ENCODE data around the gene PTBP3.
A peak's percentile ranks its signal among the peaks of the same experiment; 100 is the strongest.

The PTBP3 gene

DNA sequence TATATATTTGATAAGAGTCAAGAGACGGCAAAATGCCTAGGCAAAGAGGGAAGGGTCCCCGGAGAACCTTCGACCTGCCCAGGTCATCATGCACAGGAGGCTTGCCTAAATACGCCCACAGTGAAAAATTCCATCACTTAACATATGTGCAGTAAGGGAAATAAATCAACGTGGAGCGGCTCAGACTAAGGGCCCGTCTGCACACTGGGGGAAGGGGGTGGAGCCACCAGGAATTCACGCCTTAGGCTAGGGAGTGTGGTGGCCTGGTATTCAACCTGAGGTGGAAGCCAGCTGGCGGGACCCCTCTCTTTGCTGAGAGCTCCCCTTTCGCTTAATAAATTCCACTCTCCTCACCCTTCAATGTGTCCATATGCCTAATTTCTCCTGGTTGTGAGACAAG lies 8.3 kb downstream of the PTBP3 start:
- Mint-ChIP-seq H3K27ac (peak overlapping the region; percentile 65), H3K36me3 (peaks cover 26% of the 10 kb centered on the region), H3K4me1 (peaks cover 27% of the 10 kb centered on the region), H3K4me3 (no peak overlapping the region), H3K27me3 (no peaks in the 10 kb centered on the region), H3K9me3 (peaks cover 8% of the 10 kb centered on the region)
- DNase-seq (ENCODE audit: low spot score in 2 of 2) (no peak), ATAC-seq (ENCODE audit: low read depth) (no peak)

DNA sequence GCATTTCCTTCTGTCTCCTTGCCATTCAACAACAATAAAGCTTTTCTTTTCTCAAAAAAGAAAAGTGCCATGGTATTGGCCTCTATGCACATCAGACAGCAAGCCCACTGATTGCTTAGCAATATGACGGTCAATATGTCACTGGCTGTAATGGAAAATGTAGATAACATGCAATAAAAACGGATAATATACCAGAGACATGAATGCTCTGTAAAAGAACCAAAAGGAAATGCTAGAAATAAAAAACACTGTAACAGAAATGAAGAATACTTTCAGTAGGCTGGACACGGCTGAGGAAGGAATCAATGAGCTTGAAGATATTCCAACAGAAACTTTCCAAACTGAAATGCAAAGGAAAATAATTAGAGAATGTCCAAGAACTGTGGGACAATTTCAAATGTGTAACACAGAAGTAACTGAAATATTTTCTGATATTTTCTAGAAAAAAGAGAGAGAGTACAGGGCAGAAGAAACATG lies 10.0 kb downstream of the PTBP3 start:
- no peaks in the 10 kb centered on the region for H3K27me3 Mint-ChIP-seq
- H3K4me1 Mint-ChIP-seq, result peaks cover 25% of the 10 kb centered on the region
- no peak overlapping the region for H3K4me3 Mint-ChIP-seq
- H3K9me3 Mint-ChIP-seq, result peaks cover 8% of the 10 kb centered on the region
- peaks cover 26% of the 10 kb centered on the region for H3K36me3 Mint-ChIP-seq
- DNase-seq (ENCODE audit: low spot score in 2 of 2) (no peak), ATAC-seq (ENCODE audit: low read depth) (no peak)
- H3K27ac Mint-ChIP-seq, result no peak overlapping the region

DNA sequence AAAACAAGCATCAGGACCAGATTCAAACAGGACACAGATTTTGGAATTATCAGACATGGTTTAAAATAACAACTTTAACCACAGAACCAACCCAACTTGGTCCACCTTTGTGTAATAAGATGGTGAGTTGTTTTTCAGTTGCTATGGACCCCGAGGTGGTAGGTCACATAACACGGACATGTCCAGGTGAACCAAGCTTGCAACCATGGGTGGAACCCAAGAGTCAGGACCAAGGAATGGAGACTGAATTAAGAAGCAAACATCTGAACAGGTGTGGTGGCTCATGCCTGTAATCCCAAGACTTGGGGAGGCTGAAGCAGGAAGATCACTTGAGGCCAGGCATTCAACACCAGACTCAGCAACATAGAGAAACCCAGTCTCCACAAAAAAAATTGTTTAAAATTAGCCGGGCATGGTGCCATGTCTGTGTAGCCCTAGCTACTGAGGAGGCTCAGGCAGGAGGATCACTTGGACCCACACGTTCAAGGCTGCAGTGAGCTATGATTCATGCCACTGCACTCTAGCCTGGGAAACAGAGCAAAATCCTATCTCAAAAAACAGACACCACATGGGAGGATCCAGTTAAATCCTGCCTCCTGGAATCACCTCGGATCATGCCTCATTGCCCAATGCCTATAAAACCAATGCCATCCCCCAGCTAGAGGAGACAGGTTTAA lies 10.6 kb downstream of the PTBP3 start:
- no peak for ATAC-seq (ENCODE audit: low read depth)
- peaks cover 28% of the 10 kb centered on the region for H3K36me3 Mint-ChIP-seq
- peaks cover 29% of the 10 kb centered on the region for H3K4me1 Mint-ChIP-seq
- H3K27me3 Mint-ChIP-seq, result no peaks in the 10 kb centered on the region
- peaks cover 8% of the 10 kb centered on the region for H3K9me3 Mint-ChIP-seq
- peak overlapping the region; percentile 73 for H3K27ac Mint-ChIP-seq
- no peak for DNase-seq (ENCODE audit: low spot score in 2 of 2)
- H3K4me3 Mint-ChIP-seq, result no peak overlapping the region

DNA sequence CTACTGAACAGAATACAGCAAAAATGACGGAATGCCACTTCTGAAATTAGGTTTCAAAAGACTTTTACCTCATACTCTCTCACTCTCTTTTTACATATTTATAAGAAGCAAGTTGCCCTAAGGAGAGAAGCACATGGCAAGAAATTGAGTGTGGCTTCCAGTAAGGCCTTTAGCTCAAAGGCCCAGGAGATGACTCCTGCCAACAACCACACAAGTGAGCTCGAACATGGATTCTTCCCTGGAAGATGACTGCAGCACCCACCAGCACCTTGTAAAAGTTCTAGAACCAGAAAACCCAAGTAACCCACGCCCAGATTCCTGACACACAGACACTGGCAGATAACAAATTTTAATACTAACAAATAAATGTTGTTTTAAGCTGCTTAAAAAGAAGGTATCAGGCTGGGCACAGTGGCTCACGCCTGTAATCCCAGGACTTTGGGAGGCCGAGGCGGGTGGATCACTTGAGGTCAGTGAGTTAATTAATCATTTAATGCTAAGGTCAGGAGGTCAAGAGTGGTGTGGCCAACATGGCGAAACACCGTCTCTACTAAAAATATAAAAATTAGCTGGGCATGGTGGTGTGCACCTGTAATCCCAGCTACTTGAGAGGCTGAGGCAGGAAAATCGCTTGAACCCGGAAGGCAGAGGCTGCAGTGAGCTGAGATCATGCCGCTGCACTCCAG lies 17.0 kb downstream of the PTBP3 start:
- Mint-ChIP-seq H3K36me3 (peaks cover 8% of the 10 kb centered on the region), H3K27ac (no peak overlapping the region), H3K27me3 (no peaks in the 10 kb centered on the region), H3K9me3 (no peaks in the 10 kb centered on the region), H3K4me3 (peak overlapping the region; percentile 11), H3K4me1 (peaks cover 32% of the 10 kb centered on the region)
- ATAC-seq (ENCODE audit: low read depth) (no peak), DNase-seq (ENCODE audit: low spot score in 2 of 2) (no peak)

DNA sequence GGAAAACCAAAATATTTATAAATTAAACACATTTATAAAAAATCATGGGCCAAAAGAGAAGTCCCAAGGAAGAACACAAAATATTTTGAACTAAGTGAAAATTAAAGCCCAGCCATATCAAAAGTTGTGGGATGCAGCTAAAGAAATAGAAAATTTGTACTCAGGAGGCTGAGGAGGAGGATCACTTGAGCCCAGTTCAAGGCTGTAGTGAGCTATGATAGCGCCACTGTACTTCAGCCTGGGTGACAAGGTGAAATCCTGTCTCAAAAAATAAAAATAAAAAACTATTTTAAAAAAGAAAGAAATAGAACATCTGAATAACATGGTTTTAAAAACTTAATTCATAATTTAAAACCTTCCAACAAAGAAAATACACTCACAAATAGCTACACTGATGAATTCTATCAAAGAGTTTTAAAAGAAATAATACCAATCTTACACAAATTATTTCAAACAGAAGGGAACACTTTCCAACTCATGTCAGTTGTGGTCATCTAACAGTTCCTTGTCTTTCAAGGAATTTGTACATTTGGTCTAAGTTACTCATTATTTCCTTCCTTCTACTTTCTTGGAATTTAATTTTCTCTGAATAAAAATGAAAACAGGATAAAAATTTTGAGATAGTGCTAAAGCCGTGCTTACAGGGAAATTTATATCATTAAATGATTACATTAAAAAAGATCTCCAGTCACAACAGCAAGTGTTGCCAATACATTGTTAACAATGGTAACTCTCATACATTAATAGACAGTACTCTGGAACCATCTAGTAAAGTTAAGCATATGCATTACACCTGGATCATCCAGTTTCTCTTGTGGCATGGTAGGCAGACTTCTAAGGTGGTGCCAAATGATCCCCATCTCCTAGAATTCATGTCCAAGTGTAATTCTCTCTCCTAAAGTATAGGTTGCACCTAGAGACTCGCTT lies 17.8 kb downstream of the PTBP3 start:
- Mint-ChIP-seq H3K9me3 (no peaks in the 10 kb centered on the region), H3K4me1 (peaks cover 35% of the 10 kb centered on the region), H3K27ac (no peak overlapping the region), H3K27me3 (no peaks in the 10 kb centered on the region), H3K36me3 (peaks cover 11% of the 10 kb centered on the region), H3K4me3 (no peak overlapping the region)
- DNase-seq (ENCODE audit: low spot score in 2 of 2) (no peak), ATAC-seq (ENCODE audit: low read depth) (no peak)

DNA sequence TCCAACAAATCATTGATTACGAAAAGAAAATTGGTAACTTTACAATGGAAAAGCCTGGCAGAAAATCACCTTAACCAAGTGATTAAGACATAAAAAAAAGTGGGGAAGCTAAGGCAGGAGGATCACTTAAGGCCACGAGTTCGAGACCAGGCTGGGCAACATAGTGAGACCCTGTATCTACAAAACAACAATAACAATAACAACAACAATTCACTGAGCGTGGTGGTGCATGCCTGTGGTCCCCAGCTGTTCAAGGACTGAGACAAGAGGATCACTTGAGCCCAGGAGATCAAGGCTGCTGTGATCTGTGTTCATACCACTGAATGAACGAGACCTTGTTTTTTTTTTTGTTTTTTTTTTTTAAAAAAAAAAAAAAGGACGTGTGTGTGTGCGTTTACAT lies 21.3 kb downstream of the PTBP3 start:
- no peaks in the 10 kb centered on the region for H3K9me3 Mint-ChIP-seq
- DNase-seq (ENCODE audit: low spot score in 2 of 2) (no peak), ATAC-seq (ENCODE audit: low read depth) (no peak)
- H3K4me1 Mint-ChIP-seq, result peaks cover 31% of the 10 kb centered on the region
- peak overlapping the region; percentile 67 for H3K27ac Mint-ChIP-seq
- H3K27me3 Mint-ChIP-seq, result no peaks in the 10 kb centered on the region
- H3K4me3 Mint-ChIP-seq, result no peak overlapping the region
- H3K36me3 Mint-ChIP-seq, result peaks cover 6% of the 10 kb centered on the region

DNA sequence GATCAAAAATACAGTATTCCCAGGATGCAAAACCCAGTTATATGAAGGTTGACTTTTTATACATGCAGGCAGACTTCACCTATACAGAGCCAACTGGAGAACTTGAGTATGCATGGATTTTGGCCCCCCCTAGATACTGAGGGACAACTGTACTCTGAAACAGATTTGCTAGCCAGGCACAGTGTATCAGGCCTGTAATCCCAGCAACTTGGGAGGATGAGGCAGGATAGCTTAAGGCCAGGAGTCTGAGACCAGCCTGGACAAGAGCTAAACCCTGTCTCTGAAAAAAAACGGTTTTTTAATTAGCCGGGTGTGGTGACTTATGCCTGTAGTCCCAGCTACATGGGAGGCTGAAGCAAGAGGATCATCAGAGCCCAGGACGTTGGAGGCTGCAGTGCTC lies 21.9 kb downstream of the PTBP3 start:
- ATAC-seq (ENCODE audit: low read depth) (no peak), DNase-seq (ENCODE audit: low spot score in 2 of 2) (no peak)
- Mint-ChIP-seq H3K27ac (no peak overlapping the region), H3K9me3 (no peaks in the 10 kb centered on the region), H3K4me1 (peaks cover 30% of the 10 kb centered on the region), H3K36me3 (peaks cover 6% of the 10 kb centered on the region), H3K4me3 (no peak overlapping the region), H3K27me3 (no peaks in the 10 kb centered on the region)

DNA sequence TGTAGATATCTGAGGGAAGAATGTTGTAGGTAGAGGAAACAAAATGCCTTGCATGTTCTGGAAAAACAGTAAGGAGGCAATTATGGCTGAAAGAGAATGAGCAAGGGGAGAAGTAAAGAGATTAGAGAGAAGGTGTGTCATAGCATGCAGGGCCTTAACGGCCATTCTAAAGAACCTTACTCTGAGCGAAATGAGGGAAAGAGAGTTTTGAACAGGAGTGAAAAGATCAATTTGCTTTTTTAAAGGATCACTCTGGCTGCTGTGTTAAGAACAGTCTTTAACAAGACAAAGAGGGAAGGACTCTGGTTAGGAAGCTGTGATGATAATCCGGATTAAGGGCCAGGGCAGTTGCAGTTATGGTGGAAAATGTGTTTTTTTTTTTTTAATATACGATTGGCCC lies 22.6 kb downstream of the PTBP3 start:
- Mint-ChIP-seq H3K4me3 (no peak overlapping the region), H3K9me3 (no peaks in the 10 kb centered on the region), H3K36me3 (peaks cover 6% of the 10 kb centered on the region), H3K4me1 (peaks cover 23% of the 10 kb centered on the region), H3K27me3 (no peaks in the 10 kb centered on the region), H3K27ac (peak overlapping the region; percentile 6)
- ATAC-seq (ENCODE audit: low read depth) (no peak), DNase-seq (ENCODE audit: low spot score in 2 of 2) (no peak)

DNA sequence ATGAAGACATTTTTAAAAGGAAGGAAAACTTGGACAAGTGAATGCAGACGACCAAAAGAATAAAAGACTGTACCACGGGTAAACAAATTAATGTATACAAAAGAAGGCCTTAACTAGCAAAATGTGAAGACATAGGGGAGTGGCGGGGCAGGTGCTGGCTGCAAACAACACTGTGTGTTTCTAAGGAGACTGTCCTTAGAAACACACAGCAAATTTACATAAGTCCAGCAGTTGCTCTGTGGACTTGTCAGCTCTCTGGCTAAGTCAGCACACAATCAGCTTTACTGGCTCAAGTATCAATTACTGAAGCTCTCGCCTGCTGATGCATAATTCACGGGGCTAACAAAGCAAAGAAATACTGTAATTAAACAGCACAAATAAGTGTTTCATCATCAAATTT lies 24.8 kb downstream of the PTBP3 start:
- Mint-ChIP-seq H3K4me3 (no peak overlapping the region), H3K27ac (no peak overlapping the region), H3K27me3 (no peaks in the 10 kb centered on the region), H3K36me3 (peaks cover 9% of the 10 kb centered on the region), H3K4me1 (peaks cover 17% of the 10 kb centered on the region), H3K9me3 (no peaks in the 10 kb centered on the region)
- no peak for ATAC-seq (ENCODE audit: low read depth)
- DNase-seq (ENCODE audit: low spot score in 2 of 2), result no peak

DNA sequence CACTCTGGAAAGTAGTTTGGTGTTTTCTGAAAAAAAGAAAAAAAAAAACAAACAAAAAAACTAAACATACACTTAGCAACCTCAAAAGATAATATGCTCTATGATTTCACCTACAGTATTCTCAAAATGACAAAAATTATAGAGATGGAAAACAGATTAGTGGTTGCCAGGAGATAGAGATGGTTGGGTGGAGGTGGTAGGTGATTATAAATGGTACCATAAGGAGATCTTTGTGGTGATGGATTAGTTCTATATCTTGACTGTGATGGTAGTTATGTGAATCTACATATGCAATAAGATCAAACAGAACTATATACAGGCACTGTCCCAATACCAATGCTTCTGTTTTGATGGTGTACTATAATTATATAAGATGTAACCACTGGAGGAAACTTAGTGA lies 32.0 kb downstream of the PTBP3 start:
- no peaks in the 10 kb centered on the region for H3K9me3 Mint-ChIP-seq
- peaks cover 11% of the 10 kb centered on the region for H3K36me3 Mint-ChIP-seq
- H3K27ac Mint-ChIP-seq, result peak overlapping the region; percentile 63
- DNase-seq (ENCODE audit: low spot score in 2 of 2) (no peak), ATAC-seq (ENCODE audit: low read depth) (no peak)
- no peaks in the 10 kb centered on the region for H3K27me3 Mint-ChIP-seq
- peaks cover 29% of the 10 kb centered on the region for H3K4me1 Mint-ChIP-seq
- H3K4me3 Mint-ChIP-seq, result no peak overlapping the region

DNA sequence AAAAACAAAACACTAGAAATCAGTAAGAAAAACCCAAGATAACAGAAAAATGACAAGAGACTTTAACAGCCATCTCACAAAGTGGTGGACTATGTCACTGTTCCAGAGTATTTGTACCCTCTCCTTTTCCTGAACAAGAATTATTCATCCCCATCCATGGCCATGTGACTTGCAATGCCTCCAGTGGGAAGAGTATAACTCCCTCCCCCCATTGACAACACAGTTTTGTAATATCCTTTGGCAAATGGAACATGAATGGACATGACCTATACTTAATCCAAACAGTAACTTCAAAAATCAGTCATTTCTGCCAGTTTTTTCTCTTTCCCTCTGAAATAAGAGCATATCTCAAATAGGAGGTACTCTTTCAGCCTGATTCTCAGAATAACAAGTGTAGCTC lies 33.9 kb downstream of the PTBP3 start:
- H3K27ac Mint-ChIP-seq, result no peak overlapping the region
- H3K4me3 Mint-ChIP-seq, result no peak overlapping the region
- peaks cover 13% of the 10 kb centered on the region for H3K36me3 Mint-ChIP-seq
- DNase-seq (ENCODE audit: low spot score in 2 of 2) (no peak), ATAC-seq (ENCODE audit: low read depth) (no peak)
- no peaks in the 10 kb centered on the region for H3K9me3 Mint-ChIP-seq
- peaks cover 30% of the 10 kb centered on the region for H3K4me1 Mint-ChIP-seq
- no peaks in the 10 kb centered on the region for H3K27me3 Mint-ChIP-seq

DNA sequence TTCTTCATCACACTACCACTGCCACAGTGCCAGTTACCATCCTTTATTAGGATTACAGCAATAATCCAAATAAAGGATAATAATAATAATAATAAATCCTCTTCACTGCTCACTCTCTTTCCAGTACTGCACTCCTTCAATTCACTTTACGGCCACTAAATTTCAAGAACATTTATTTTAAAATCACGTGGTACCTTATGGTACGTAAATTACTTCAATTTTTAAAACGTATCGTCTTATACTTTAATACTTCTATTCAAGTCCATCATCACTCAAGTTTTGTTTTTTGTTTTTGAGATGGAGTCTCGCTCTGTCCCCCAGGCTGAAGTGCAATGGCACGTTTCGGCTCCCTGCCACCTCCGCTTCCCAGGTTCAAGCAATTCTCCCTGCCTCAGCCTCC lies 36.5 kb downstream of the PTBP3 start:
- peaks cover 33% of the 10 kb centered on the region for H3K4me1 Mint-ChIP-seq
- H3K27ac Mint-ChIP-seq, result no peak overlapping the region
- ATAC-seq (ENCODE audit: low read depth) (no peak), DNase-seq (ENCODE audit: low spot score in 2 of 2) (no peak)
- no peak overlapping the region for H3K4me3 Mint-ChIP-seq
- no peaks in the 10 kb centered on the region for H3K9me3 Mint-ChIP-seq
- H3K36me3 Mint-ChIP-seq, result peaks cover 30% of the 10 kb centered on the region
- H3K27me3 Mint-ChIP-seq, result no peaks in the 10 kb centered on the region

DNA sequence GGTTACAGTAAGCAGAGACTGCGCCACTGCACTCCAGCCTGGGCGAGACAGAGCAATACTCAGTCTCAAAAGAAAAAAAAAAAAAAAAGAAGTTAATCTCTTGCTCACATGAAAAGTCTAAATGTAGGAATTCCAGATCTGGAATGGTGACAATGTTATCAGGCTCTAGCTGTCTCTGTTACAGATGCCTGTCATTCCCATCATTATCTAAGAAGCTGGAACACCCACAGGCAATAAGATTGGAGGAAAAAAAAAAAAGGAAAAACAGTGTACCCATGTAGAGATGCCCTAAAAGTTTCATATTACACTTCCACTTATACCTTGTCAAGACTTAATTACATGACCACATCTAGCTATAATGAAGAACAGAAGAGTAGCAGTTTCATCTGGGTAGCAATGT lies 38.2 kb downstream of the PTBP3 start:
- ATAC-seq (ENCODE audit: low read depth) (no peak), DNase-seq (ENCODE audit: low spot score in 2 of 2) (no peak)
- H3K4me1 Mint-ChIP-seq, result peaks cover 27% of the 10 kb centered on the region
- no peaks in the 10 kb centered on the region for H3K27me3 Mint-ChIP-seq
- peaks cover 1% of the 10 kb centered on the region for H3K9me3 Mint-ChIP-seq
- peaks cover 34% of the 10 kb centered on the region for H3K36me3 Mint-ChIP-seq
- H3K4me3 Mint-ChIP-seq, result no peak overlapping the region
- no peak overlapping the region for H3K27ac Mint-ChIP-seq

DNA sequence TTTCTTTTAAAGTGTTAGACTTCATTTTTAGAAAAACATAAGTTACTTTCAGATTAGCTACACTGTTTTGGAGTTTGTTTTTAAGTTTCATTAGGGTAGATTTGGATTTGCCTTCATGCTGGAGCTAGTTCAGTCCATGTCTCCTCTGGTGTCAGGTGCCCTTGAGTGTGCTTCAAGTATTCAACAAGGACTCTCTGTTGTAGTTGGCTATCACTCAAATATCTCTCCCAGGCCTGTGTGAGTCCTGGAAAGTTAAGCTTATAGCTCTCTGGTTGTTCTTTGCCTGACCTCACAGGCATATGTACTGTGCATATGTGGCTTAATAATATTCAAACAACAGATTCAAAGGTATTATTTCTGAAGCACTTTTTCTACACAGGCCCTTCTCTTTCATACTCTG lies 45.4 kb downstream of the PTBP3 start:
- no peaks in the 10 kb centered on the region for H3K27me3 Mint-ChIP-seq
- H3K4me1 Mint-ChIP-seq, result peaks cover 19% of the 10 kb centered on the region
- DNase-seq (ENCODE audit: low spot score in 2 of 2), result no peak
- H3K27ac Mint-ChIP-seq, result no peak overlapping the region
- H3K4me3 Mint-ChIP-seq, result no peak overlapping the region
- peaks cover 20% of the 10 kb centered on the region for H3K9me3 Mint-ChIP-seq
- no peak for ATAC-seq (ENCODE audit: low read depth)
- H3K36me3 Mint-ChIP-seq, result peaks cover 61% of the 10 kb centered on the region

Measured in memory B cell (primary cell).